ENCODE data around the gene GTPBP6.
"Not testable (repeated sequence)": the region's sequence is repeated elsewhere in the genome, so short reads cannot be mapped to it uniquely, and the experiment has no call there.

Gene GTPBP6

GRCh38 chrX:262381-262909, 56.2 kb downstream of the GTPBP6 start:
- DNase-seq = no peak

GRCh38 chrX:261919-262352, 56.7 kb downstream of the GTPBP6 start:
- DNase-seq = no peak

- no peak for DNase-seq
Measured at GRCh38 chrX:261167-261918, 57.3 kb downstream of the GTPBP6 start.

GRCh38 chrX:259692-260355, 58.8 kb downstream of the GTPBP6 start:
- DNase-seq = no peak

GRCh38 chrX:258291-259040, 60.1 kb downstream of the GTPBP6 start:
- DNase-seq = no peak

GRCh38 chrX:257681-258289, 60.8 kb downstream of the GTPBP6 start:
- DNase-seq = no peak

GRCh38 chrX:257054-257453, 61.5 kb downstream of the GTPBP6 start:
- not testable (repeated sequence) for DNase-seq

GRCh38 chrX:255923-256331, 62.7 kb downstream of the GTPBP6 start:
- DNase-seq = no peak

Measured in NCI-H1930 (cell line).